ENCODE results near the gene NEUROG1.

Gene NEUROG1

GRCh38 chr5:135559354-135559753 lies 23.6 kb upstream of the NEUROG1 start:
- H3K9me3 ChIP-seq (ENCODE audit: control insufficient read depth, low read depth, low read length) = no peaks in the 10 kb centered on the region
- H3K4me1 ChIP-seq (ENCODE audit: control insufficient read depth, low read depth, low read length) = peaks cover 9% of the 10 kb centered on the region
- no peak overlapping the region for H3K9ac ChIP-seq (ENCODE audit: low read length)
- peaks cover 21% of the 10 kb centered on the region for H3K27me3 ChIP-seq (ENCODE audit: control insufficient read depth, insufficient read depth, low read length)
- H3K36me3 ChIP-seq (ENCODE audit: control insufficient read depth, low read depth, low read length) = no peaks in the 10 kb centered on the region
- H3K4me3 ChIP-seq (ENCODE audit: low read length) = no peak overlapping the region
- H3K27ac ChIP-seq (ENCODE audit: low read length) = no peak overlapping the region

- Histone ChIP-seq H3K27me3 (ENCODE audit: control insufficient read depth, insufficient read depth, low read length) (peaks cover 31% of the 10 kb centered on the region), H3K9me3 (ENCODE audit: control insufficient read depth, low read depth, low read length) (no peaks in the 10 kb centered on the region), H3K4me3 (ENCODE audit: low read length) (no peak overlapping the region), H3K27ac (ENCODE audit: low read length) (no peak overlapping the region), H3K4me1 (ENCODE audit: control insufficient read depth, low read depth, low read length) (peaks cover 6% of the 10 kb centered on the region), H3K36me3 (ENCODE audit: control insufficient read depth, low read depth, low read length) (no peaks in the 10 kb centered on the region), H3K9ac (ENCODE audit: low read length) (no peak overlapping the region)
These were observed 21.5 kb upstream of the NEUROG1 start for GRCh38 chr5:135557076-135557838.

- Histone ChIP-seq H3K9me3 (ENCODE audit: control insufficient read depth, low read depth, low read length) (no peaks in the 10 kb centered on the region), H3K27ac (ENCODE audit: low read length) (no peak overlapping the region), H3K27me3 (ENCODE audit: control insufficient read depth, insufficient read depth, low read length) (peaks cover 36% of the 10 kb centered on the region), H3K4me1 (ENCODE audit: control insufficient read depth, low read depth, low read length) (peaks cover 6% of the 10 kb centered on the region), H3K4me3 (ENCODE audit: low read length) (no peak overlapping the region), H3K36me3 (ENCODE audit: control insufficient read depth, low read depth, low read length) (no peaks in the 10 kb centered on the region), H3K9ac (ENCODE audit: low read length) (no peak overlapping the region)
These were observed 20.9 kb upstream of the NEUROG1 start for GRCh38 chr5:135556620-135557019.

GRCh38 chr5:135555530-135555929 lies 19.8 kb upstream of the NEUROG1 start:
- peaks cover 39% of the 10 kb centered on the region for H3K27me3 ChIP-seq (ENCODE audit: control insufficient read depth, insufficient read depth, low read length)
- no peak overlapping the region for H3K27ac ChIP-seq (ENCODE audit: low read length)
- no peak overlapping the region for H3K4me3 ChIP-seq (ENCODE audit: low read length)
- H3K36me3 ChIP-seq (ENCODE audit: control insufficient read depth, low read depth, low read length) = no peaks in the 10 kb centered on the region
- no peak overlapping the region for H3K9ac ChIP-seq (ENCODE audit: low read length)
- H3K9me3 ChIP-seq (ENCODE audit: control insufficient read depth, low read depth, low read length) = no peaks in the 10 kb centered on the region
- H3K4me1 ChIP-seq (ENCODE audit: control insufficient read depth, low read depth, low read length) = no peaks in the 10 kb centered on the region

GRCh38 chr5:135553688-135554462 lies 18.1 kb upstream of the NEUROG1 start:
- Histone ChIP-seq H3K9ac (ENCODE audit: low read length) (no peak overlapping the region), H3K27ac (ENCODE audit: low read length) (no peak overlapping the region), H3K4me3 (ENCODE audit: low read length) (no peak overlapping the region), H3K4me1 (ENCODE audit: control insufficient read depth, low read depth, low read length) (no peaks in the 10 kb centered on the region), H3K27me3 (ENCODE audit: control insufficient read depth, insufficient read depth, low read length) (peaks cover 56% of the 10 kb centered on the region), H3K9me3 (ENCODE audit: control insufficient read depth, low read depth, low read length) (no peaks in the 10 kb centered on the region), H3K36me3 (ENCODE audit: control insufficient read depth, low read depth, low read length) (no peaks in the 10 kb centered on the region)

- no peaks in the 10 kb centered on the region for H3K36me3 ChIP-seq (ENCODE audit: control insufficient read depth, low read depth, low read length)
- peaks cover 72% of the 10 kb centered on the region for H3K27me3 ChIP-seq (ENCODE audit: control insufficient read depth, insufficient read depth, low read length)
- H3K9ac ChIP-seq (ENCODE audit: low read length) = no peak overlapping the region
- H3K9me3 ChIP-seq (ENCODE audit: control insufficient read depth, low read depth, low read length) = no peaks in the 10 kb centered on the region
- H3K4me1 ChIP-seq (ENCODE audit: control insufficient read depth, low read depth, low read length) = no peaks in the 10 kb centered on the region
- no peak overlapping the region for H3K4me3 ChIP-seq (ENCODE audit: low read length)
- no peak overlapping the region for H3K27ac ChIP-seq (ENCODE audit: low read length)
These were observed 16.1 kb upstream of the NEUROG1 start for GRCh38 chr5:135551593-135552447.

- Histone ChIP-seq H3K9me3 (ENCODE audit: control insufficient read depth, low read depth, low read length) (no peaks in the 10 kb centered on the region), H3K27ac (ENCODE audit: low read length) (no peak overlapping the region), H3K27me3 (ENCODE audit: control insufficient read depth, insufficient read depth, low read length) (peaks cover 94% of the 10 kb centered on the region), H3K4me1 (ENCODE audit: control insufficient read depth, low read depth, low read length) (peaks cover 9% of the 10 kb centered on the region), H3K36me3 (ENCODE audit: control insufficient read depth, low read depth, low read length) (no peaks in the 10 kb centered on the region), H3K9ac (ENCODE audit: low read length) (no peak overlapping the region), H3K4me3 (ENCODE audit: low read length) (no peak overlapping the region)
These were observed 13.6 kb upstream of the NEUROG1 start for GRCh38 chr5:135549413-135549812.

- Histone ChIP-seq H3K9me3 (ENCODE audit: control insufficient read depth, low read depth, low read length) (no peaks in the 10 kb centered on the region), H3K36me3 (ENCODE audit: control insufficient read depth, low read depth, low read length) (no peaks in the 10 kb centered on the region), H3K27ac (ENCODE audit: low read length) (no peak overlapping the region), H3K4me1 (ENCODE audit: control insufficient read depth, low read depth, low read length) (peaks cover 15% of the 10 kb centered on the region), H3K4me3 (ENCODE audit: low read length) (no peak overlapping the region), H3K9ac (ENCODE audit: low read length) (no peak overlapping the region), H3K27me3 (ENCODE audit: control insufficient read depth, insufficient read depth, low read length) (peaks cover 100% of the 10 kb centered on the region)
These were observed 12.0 kb upstream of the NEUROG1 start for GRCh38 chr5:135547590-135548254.

- Histone ChIP-seq H3K27me3 (ENCODE audit: control insufficient read depth, insufficient read depth, low read length) (peaks cover 100% of the 10 kb centered on the region), H3K9ac (ENCODE audit: low read length) (no peak overlapping the region), H3K4me3 (ENCODE audit: low read length) (no peak overlapping the region), H3K4me1 (ENCODE audit: control insufficient read depth, low read depth, low read length) (peaks cover 17% of the 10 kb centered on the region), H3K9me3 (ENCODE audit: control insufficient read depth, low read depth, low read length) (no peaks in the 10 kb centered on the region), H3K27ac (ENCODE audit: low read length) (no peak overlapping the region), H3K36me3 (ENCODE audit: control insufficient read depth, low read depth, low read length) (no peaks in the 10 kb centered on the region)
These were observed 11.1 kb upstream of the NEUROG1 start for GRCh38 chr5:135546912-135547311.

GRCh38 chr5:135546101-135546500 lies 10.3 kb upstream of the NEUROG1 start:
- Histone ChIP-seq H3K4me1 (ENCODE audit: control insufficient read depth, low read depth, low read length) (peaks cover 17% of the 10 kb centered on the region), H3K36me3 (ENCODE audit: control insufficient read depth, low read depth, low read length) (no peaks in the 10 kb centered on the region), H3K9ac (ENCODE audit: low read length) (no peak overlapping the region), H3K27ac (ENCODE audit: low read length) (no peak overlapping the region), H3K9me3 (ENCODE audit: control insufficient read depth, low read depth, low read length) (no peaks in the 10 kb centered on the region), H3K4me3 (ENCODE audit: low read length) (no peak overlapping the region), H3K27me3 (ENCODE audit: control insufficient read depth, insufficient read depth, low read length) (peaks cover 100% of the 10 kb centered on the region)

GRCh38 chr5:135545099-135545498 lies 9.3 kb upstream of the NEUROG1 start:
- Histone ChIP-seq H3K27me3 (ENCODE audit: control insufficient read depth, insufficient read depth, low read length) (peaks cover 100% of the 10 kb centered on the region), H3K9me3 (ENCODE audit: control insufficient read depth, low read depth, low read length) (no peaks in the 10 kb centered on the region), H3K4me1 (ENCODE audit: control insufficient read depth, low read depth, low read length) (peaks cover 17% of the 10 kb centered on the region), H3K36me3 (ENCODE audit: control insufficient read depth, low read depth, low read length) (no peaks in the 10 kb centered on the region), H3K4me3 (ENCODE audit: low read length) (peak overlapping the region; percentile 35), H3K9ac (ENCODE audit: low read length) (no peak overlapping the region), H3K27ac (ENCODE audit: low read length) (no peak overlapping the region)
